NOMO-1 treated with DMSO at 0.1 percent for 48 hours (cell line): ENCODE measurements around the gene SRGAP1.
"Not testable (repeated sequence)": the region's sequence is repeated elsewhere in the genome, so short reads cannot be mapped to it uniquely, and the experiment has no call there.

ENCODE experiments used
- DNase-seq: peaks from one replicate; lab custom pipeline; 2025; ENCODE audit not compliant: unreplicated experiment; lab: John Stamatoyannopoulos, UW

Gene SRGAP1

DNA sequence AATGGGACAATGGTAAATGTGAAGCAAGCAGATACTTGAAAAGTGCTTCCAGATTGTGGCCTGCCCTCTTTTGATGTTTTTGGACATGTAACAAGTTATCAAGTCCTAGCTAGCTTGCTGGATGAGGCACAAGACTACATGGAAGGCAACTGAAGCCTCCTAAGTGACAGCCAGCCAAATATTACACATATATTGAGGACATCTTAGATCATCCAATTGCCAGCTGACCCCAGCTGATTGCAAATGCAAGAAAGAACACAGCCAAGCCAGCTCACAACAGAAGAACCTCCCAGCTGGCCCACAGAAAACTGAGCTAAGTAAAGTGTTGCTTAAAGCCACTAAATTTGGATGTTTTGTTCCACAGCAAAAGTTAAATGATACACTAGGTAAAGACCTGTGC lies 156.9 kb downstream of the SRGAP1 start:
- no peak for DNase-seq

DNA sequence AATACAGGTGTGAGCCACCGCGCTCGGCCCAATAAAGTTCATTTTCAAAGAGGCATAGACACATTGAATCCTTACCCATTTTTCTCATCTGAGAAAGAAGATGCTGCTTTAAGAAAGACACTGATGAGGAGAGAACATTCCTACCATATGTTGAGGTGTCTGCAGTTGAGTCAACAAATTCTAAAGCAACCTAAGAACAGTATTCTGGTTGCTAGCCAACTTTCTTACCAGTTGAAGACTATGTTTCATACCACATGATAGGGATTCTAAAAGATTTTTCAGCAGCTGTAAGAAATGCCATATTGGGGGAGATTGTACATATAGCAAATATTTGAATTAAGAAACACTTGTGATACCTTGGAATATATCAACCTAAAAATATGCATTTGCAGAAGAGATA lies 160.1 kb downstream of the SRGAP1 start:
- no peak for DNase-seq

DNA sequence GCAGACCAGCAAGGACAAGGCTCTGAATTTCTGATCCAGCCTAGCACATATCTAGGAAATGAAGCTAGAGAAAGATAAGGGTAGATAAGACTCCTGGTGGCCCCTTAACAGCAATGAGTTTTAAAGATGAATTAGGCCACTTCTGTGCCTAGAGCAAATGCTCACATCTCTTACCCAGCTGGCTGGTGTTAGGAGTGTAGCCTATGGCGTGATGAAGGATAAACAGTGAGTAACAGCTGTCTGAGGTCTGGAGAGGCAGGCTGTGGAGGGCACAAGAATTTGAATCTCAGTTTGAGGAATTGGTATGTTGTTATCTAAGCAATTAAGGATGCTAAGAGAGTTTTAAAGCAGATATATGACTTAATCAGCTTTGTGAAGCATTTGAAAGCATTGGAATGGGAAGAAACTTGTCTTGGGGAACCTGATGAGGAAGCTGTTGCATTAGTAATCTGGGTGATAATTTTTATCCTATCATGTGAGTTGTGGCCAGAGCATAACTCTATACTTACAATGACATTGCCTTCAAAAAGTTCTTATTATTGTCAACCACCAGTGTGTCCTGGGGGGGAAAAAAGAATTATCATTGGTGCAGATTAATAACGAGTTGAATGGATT lies 161.8 kb downstream of the SRGAP1 start:
- DNase-seq: no peak

DNA sequence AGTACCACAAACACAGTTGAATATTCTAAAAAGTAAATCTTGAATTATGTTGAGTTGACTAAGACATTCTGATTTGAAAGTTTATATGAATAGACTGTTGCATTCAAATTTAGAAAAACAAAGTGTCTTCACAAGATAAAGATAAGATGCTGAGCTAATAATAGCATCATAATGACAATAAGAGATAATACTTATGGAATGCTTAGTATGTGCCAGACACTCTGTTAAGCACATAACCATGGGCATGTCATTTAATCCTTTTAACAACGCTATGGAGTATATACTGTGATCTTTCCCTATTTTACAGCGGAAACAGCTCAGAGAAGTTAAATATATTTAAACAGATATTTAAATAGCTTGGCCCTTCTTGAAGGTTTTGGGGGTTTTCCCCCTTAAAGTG lies 163.4 kb downstream of the SRGAP1 start:
- DNase-seq: no peak

DNA sequence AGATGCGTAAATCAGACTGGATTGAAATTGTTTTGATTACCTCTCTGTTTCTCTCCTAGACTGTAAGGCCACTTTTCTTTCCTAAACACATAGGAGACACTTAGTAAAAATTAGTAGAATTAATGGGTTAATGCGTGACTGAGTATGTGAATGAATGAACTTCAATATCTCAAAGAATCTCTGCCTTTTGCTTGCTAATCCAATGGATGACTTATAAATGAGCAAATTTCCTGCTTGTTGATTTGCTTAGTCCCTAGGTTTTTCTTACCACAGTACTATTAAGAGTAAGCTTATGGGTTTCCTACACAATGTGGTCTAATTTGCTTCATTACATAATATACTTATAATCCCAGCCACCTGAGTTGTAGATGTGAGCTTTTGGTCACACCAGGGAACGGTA lies 164.1 kb downstream of the SRGAP1 start:
- DNase-seq: no peak

DNA sequence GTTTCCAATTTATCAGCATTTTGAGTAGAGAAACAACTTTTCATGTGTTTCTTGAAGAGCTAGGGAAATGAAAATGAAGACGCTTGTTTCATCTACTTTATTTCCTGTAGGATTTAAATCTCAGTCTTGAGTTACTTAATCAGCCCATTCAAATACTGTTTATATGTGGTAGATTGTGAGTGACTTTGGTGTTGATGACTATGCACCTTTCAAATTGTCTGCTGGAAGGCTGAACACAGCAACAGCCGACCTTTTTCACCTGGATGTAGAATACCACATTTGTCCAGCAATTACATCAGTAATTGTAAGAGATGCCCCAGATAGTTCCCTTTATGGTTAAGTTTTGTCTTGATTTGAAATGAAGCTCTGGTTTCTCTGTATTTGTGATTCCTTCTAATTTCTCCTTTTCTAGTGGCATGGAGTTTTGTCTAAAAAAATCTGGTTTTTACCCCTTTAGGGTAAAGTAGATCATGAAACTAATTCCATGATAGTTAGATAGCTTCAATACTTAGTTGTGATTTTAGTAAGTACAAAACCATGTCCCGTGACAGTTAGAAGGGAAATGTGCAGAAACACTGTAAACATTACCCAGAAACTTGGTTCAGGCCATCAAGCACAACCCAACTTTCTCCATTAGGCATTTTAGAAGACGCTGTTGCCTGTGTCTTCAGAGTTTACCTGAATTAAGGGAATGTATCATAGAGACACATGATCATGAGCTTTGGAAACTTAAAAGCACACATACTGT lies 165.0 kb downstream of the SRGAP1 start:
- no peak for DNase-seq

DNA sequence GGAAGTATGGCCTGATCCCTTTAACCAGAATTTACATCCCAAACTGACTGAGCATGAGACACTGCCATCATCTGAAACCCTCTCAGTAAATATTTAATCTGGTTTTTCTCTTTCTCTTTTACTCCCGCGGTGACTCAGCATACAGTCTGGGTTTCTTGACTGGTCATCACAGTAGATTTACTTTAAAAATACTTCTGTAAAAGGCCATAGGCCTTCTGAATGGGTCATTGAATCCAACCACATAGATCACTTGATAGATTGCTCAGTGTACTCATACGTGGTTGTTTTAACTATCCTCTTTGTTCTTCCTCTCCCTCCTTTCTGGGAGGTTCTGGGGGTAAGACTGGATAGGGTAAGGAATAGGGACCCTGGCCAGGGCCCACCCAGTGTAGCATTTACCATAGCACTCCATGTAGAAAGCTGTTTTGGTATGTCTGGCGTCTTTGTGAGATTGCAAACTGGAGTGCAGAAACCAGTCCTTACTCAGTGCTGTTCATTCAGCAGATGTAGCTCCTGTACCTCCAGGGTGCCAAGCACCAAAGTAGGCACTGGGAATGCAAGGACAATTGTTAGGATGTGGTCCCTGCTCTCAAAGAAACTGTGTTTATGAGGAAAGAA lies 165.7 kb downstream of the SRGAP1 start:
- no peak for DNase-seq

DNA sequence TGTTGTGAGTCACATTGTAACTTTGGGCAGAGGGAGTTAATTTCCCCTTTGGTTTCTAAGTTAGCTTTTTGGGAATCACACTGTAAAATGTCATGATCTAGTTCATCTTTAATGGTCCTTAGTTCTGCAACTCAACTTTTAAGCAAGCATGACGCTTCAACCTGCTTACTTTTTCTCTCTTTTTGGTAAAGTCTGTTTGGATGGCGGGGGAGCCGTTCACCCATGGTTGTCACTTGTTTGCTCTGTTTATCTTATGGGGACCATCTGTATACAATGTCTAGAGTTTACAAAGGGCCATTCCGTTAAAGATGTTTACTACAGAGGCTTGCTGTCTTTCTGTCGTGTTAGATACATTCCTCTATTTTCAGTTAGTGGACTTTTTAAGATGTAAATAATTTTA lies 172.0 kb downstream of the SRGAP1 start:
- no peak for DNase-seq

DNA sequence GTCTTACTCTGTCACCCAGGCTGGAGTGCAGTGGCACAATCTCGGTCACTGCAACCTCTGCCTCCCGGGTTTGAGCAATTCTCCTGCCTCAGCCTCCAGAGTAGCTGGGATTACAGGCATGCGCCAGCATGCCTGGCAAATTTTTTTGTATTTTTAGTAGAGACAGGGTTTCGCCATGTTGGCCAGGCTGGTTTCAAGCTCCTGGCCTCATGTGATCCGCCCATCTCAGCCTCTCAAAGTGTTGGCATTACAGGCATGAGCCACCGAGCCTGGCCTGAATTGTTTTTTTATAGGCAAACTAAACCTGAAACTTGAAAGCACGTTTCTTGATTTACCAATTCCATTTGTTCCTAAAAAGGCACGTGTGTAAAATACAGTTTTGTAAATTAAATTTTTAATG lies 173.6 kb downstream of the SRGAP1 start:
- DNase-seq: not testable (repeated sequence)

DNA sequence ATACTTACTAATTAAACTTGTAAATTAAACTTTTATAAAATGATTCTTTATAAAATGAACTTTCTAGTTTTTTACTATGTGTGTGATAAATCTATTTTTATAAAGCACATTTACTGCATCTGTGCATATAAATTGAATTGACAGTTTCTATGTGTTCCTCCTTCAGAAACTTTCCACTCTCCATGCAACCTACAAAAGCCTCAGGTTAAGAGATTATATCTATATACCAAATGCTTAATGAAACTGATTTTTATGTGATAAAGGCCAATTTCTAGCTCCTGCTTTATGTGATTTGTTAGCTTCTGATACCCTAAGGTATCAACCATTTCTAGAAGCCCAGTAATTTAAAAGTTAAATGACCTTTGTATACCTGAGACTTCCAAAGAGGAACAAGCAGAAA lies 174.0 kb downstream of the SRGAP1 start:
- no peak for DNase-seq

DNA sequence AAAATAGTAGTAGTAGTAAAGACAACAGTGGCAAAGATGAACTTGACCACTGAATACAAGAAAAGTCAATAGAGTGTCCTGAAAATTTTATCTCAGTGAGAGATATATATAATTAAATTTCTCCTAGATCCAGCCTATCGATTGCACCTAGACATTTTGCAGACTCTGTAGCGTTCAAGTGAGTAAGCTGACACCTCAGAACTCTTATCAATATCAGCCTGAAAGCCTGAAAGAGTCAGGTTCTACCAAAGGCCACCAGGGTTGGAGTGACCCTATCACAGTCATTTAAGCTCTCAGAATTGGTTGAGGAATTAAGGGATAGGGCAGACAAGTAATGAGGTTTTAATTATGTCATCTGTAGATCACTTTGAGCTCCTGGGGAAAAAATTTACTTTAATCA lies 174.6 kb downstream of the SRGAP1 start:
- DNase-seq: no peak

DNA sequence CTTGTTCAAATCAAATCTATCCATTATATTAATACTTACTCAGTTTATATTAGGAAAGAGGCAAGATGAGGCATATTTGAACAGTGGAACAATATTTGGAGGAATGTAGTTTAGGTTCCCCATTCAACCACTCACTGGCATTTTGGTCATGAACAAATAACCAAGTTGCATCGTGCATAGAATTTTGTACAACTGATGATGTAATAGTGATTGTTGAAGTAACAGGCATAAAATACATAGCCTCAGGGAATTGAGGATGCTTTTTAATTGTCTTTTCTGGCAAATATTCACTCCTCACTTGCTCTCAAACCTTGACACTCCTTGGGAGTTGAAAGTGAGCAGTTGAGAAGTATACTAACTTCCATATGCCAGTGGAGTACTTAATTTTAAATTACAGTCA lies 175.2 kb downstream of the SRGAP1 start:
- no peak for DNase-seq

DNA sequence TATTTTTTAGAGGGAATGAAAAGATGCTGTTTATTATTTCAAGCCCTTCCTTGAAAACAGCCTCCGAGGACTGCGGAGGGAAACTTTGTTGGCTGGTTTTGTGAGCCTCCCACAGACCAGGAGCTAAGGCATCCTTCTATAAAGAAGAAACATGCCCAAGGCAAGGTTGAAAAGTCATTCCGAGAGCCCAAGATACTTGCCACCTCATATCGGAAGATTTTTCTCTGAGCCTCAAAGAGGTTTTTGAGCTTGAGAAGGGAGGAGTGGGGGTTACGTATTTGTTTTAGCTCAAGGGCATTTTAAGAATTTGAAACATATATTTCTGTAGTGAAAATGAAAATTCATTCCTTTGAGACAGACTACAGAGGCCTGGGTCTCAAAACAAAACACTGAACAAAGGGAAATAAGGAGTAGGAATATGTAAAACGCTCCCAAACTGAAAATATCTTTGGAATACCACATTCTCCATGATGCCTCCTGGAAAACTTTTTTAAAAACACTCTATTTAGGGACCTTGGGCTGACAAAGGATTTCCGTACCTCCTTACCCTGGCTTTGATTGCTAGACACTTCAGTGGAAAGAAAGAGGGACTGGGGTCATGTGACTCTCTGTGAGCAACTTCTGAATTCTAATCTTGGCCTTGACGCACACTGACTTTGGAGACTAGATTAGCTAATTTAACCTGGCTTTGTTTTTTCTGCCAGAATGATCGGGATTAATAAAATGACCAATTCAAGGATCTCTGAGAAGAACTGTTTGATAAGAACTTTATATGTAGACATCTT lies 180.9 kb downstream of the SRGAP1 start:
- no peak for DNase-seq

DNA sequence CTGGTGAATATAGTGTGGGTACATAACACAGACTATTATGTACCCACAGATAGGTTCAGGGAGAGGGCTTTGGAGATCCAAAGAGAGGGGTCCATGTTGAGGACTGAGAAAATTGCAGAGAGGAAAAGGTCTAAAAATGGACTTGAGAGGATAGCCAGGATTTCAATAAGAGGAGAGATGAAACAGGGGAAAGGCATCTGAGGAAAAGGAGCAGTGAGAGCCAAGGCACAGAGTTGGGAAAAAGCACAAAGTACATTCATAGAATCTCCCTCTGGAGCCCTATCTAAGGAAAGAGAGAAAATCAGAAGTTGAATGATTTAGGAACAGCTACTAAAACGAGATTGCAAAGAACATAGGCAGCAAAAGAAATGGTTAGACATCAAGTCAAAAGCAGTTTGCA lies 182.8 kb downstream of the SRGAP1 start:
- no peak for DNase-seq

DNA sequence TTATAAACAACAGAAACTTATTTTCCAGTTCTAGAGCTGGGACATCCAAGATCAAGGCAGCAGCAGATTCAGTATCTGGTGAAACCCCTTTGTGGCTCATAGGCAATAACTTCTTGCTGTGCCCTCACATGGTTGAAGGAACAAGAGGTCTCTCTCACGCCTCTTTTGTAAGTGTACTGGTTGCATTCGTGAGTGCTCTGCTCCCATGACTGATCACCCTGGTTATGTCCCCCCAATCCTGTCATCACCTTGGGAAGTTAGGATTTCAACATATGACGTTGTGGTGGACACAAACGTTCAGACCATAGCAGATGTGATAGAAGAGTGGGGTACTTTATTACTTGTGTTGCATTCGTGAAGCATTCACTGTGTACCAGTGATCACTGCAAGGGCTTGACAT lies 184.0 kb downstream of the SRGAP1 start:
- DNase-seq: no peak

DNA sequence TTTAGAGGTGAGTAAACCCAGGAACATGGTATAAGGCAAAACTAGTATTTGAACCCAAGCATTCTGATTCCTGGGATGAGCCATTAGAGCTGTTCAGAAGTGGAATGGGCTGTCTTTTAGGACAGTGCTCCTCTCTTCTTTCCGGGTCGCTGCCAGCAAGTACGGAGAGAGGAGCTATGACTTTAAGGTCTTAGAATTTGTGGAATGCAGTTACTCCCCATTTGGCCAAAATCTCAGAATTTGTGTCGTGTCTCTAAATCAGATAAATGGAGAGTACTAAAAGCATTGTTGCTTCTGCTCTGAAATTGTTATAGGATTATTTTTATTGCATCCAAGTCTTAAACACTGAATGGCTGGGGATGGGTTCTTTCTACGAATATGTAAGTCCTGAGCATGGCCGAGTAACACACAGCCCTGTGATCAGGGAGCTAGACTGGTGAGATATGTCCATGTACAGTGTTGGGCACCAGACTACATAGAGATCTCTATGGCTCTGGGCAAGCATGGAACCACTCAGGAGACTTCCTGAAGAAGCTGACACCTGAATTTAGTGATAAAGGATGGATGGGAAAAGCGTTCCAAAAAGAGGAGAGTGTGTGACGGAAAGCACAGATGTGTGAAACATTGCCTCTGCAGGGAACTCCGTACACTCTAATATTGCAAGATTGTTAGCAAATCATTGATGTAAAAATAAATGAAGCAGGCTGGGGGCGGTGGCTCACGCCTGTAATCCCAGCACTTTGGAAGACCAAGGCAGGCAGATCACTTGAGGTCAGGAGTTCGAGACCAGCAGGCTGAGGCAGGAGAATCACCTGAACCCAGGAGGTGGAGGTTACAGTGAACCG lies 184.7 kb downstream of the SRGAP1 start:
- no peak for DNase-seq

DNA sequence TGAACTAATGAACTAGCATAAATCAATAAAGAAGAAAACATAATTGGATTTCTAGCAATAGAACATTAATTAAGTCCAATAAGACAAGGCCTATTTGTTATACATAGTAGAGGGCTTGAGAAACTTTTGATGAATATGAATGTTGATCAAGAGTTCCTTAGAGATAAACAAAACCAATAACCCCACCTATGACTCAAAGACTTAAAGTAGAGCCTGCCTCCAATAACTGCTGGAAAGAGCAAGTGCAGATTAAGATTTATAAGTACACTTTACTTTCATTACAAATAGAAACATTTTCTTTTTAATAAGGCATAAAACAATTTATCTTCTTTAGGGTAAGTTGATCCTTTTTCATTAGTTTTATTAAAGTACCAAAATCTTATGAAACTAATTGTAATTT lies 185.7 kb downstream of the SRGAP1 start:
- DNase-seq: no peak

DNA sequence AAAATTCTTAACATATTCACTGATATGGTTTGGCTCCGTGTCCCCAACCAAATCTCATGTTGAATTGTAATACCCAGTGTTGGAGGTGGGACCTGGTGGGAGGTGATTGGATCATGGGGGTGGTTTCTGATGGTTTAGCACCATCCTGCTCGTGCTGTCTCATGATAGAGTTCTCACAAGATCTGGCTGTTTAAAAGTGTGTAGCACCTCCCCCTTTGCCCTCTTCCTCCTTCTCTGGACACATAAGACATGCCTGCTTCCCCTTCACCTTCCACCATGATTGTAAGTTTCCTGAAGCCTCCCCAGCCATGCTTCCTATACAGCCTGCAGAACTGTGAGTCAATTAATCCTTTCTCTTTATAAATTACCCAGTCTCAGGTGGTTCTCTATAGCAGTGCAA lies 189.6 kb downstream of the SRGAP1 start:
- not testable (repeated sequence) for DNase-seq

DNA sequence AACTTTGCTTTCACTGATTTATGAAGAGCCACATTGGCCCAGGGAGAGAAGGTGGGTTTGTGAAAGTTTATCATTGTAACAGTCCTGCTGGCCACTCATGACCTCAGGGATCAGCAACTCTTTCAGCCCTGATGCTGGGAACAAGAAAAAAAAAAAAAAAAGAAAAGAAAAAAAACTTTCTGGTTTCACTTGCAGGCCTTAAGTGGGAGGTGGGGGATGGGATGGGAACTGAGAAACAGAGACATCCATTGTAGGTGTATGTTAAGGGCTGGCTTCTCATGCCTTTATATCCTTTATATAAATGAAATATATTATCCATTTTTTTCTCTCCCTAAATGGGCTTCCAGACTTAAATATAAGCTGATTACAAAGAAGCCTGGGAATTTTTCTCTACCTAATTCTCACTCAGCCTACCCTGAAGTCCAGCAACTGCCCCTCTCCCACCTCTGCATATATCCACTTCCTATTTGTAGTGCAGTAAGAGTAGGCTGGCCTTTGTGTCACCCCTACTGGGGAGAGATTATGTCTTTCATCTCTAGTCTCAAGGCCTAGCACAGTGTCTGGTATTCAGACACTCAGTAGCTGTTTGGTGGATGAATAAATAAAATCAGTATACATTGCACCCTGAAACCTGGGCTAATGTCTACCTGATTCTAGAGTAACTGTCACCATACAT lies 190.5 kb downstream of the SRGAP1 start:
- DNase-seq: no peak

DNA sequence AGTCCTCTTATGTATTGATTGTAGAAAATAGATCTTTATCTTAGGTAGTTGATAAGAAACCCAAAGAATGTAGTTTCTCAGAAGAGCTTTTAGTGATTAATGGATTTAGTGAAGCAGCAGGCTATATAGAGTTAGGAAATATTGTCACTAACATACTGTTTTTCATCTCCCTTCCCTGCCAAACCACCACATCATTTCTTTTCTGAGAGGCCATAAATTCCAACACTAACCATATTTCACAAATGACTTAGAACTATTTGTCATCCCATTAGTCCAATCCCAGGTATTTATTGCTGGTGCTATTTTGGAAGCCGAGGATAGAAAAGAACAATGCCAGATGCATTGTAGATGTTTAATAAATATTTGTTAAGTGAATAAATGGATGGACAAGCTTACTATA lies 191.9 kb downstream of the SRGAP1 start:
- no peak for DNase-seq
